Uterus (tissue), 4 donors: ENCODE data around the gene ATP2A2. TPM values are rescaled to one million over a fixed set of nuclear protein-coding genes. Genes with fewer than 3 reads are reported as not detected.
A peak's percentile ranks its signal among the peaks of the same experiment; 100 is the strongest.

Experiments
- DNase-seq, 2 donors: peaks; one replicate each; pipeline ENCODE4 v3.0.0-alpha.2; 2019 to 2020
- H3K27ac ChIP-seq, 2 donors: fragments of 200-600 bp; sonication (generic); 1 replicate in 1 of 2; 2 replicates in 1 of 2; pipeline ENCODE4 v1.5.1; 2016 to 2018
- H3K27me3 ChIP-seq, 2 donors: fragments of 200-600 bp; sonication (generic); one replicate each; pipeline ENCODE4 v1.5.1; 2018 to 2019; ENCODE audit warnings: control low read depth in 1 of 2
- H3K36me3 ChIP-seq, 2 donors: fragments of 200-600 bp; sonication (generic); one replicate each; pipeline ENCODE4 v1.5.1; 2019; ENCODE audit warnings: control low read depth in 1 of 2
- H3K4me1 ChIP-seq, 2 donors: fragments of 200-600 bp; sonication (generic); one replicate each; pipeline ENCODE4 v1.5.1; 2018 to 2019; ENCODE audit warnings: control low read depth in 1 of 2
- H3K4me3 ChIP-seq, 2 donors: fragments of 200-600 bp; sonication (generic); 1 replicate in 1 of 2; 2 replicates in 1 of 2; pipeline ENCODE4 v1.5.1; 2018 to 2019; ENCODE audit warnings: mild to moderate bottlenecking in 1 of 2
- H3K9me3 ChIP-seq, 2 donors: fragments of 200-600 bp; sonication (generic); one replicate each; pipeline ENCODE4 v1.5.1; 2019; ENCODE audit warnings: control low read depth in 1 of 2
- POLR2A ChIP-seq, 2 donors: fragments of 450-650 bp; IDR thresholded peaks; one replicate each; pipeline ENCODE4 v1.6.1; 2016; ENCODE audit warnings: antibody characterized with exemption in 2 of 2, mild to moderate bottlenecking in 1 of 2, moderate library complexity in 1 of 2
- intact Hi-C: fragments of 100-400 bp; cut with DNase I; formaldehyde crosslinking; loops from one replicate; pipeline ENCODE4 v1.15.1; 2023; ENCODE audit warnings: low total_unique reads
- total RNA-seq, 4 donors: library from RNA; depleted of rRNA in 3 of 4; stranded (reverse); fragments of >200 nt in 3 of 4; gene quantifications; one replicate each; pipeline versions ENCODE4 v1.1.0 to v1.2.4, GENCODE V29; 2014 to 2023
- TF ChIP-seq, protein P1 (sequence below), 4 experiments: fragments of 200-600 bp in 2 of 4; fragments of 450-650 bp in 2 of 4; sonication (generic) in 2 of 4; IDR thresholded peaks; one replicate each; pipeline ENCODE4 v1.5.1; 2016 to 2019; ENCODE audit warnings: antibody characterized with exemption in 4 of 4, mild to moderate bottlenecking in 2 of 4, moderate library complexity in 1 of 4
- donor health status: DM: yes; HTN: yes; CAD: no.

ATP2A2 gene
- total RNA-seq: 100 to 1,000 TPM in 2 of 4 donors, 10 to 100 TPM in 2; 61.5 to 173 (median 97.9) TPM

DNA sequence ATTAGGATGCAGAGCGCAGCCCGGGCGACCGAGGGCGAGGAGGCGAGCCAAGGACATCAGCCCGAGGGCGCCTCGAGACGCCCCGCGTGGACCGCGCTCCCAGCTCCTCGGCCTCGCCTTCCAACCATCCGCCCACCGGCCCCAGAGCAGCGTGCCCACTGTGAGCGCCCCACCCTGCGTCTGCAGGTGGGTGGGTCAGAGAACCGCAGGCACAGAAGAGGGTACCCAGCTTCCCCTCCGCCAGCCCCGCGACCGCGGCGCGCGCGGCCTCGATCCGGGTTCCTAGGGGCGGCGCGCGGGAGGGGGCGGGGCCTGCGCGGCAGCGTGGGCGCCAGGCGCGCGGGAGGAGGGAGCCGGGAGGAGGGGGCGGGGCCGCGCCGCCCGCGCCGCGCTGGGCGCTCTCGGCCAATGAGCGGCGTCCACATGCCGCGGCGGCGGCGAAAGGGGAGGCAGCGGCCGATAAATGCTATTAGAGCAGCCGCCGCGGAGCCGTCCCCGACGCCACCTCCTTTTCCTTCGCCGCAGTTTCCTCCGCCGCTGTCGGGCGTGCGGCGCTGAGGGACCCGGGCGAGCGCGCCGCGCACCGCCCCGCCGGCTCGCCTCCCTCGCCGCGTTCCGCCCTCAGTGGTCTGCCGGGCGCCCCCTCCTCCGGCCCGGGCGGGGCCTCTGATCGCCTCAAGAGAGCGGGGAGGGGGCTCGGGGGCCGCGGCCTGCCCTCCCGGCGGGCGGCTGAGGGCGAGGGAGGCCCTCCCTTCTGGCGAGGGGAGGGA, at the start of gene ATP2A2:
Gene ATP2A2 (plus strand): TSS at position 469 of the 770 bp plus-strand sequence. CDS start 543 bp downstream, outside the sequence.
- Histone ChIP-seq H3K4me1 (peaks cover 0 to 3% of the 10 kb centered on the region in 2 donors), H3K27me3 (no peaks in the 10 kb centered on the region), H3K4me3 (peak within 1 kb of the TSS; percentile 76 to 81), H3K36me3 (no peaks in the 10 kb centered on the region), H3K9me3 (no peaks in the 10 kb centered on the region), H3K27ac (peak within 1 kb of the TSS; percentile 92 to 97)
- intact Hi-C loops: no loop called here
- peak; percentile 85 to 90 for DNase-seq
- peak; percentile 90 to 96 for TF ChIP-seq POLR2A (IDR thresholded peaks at IDR 0.05)
- TF ChIP-seq, protein P1, sequence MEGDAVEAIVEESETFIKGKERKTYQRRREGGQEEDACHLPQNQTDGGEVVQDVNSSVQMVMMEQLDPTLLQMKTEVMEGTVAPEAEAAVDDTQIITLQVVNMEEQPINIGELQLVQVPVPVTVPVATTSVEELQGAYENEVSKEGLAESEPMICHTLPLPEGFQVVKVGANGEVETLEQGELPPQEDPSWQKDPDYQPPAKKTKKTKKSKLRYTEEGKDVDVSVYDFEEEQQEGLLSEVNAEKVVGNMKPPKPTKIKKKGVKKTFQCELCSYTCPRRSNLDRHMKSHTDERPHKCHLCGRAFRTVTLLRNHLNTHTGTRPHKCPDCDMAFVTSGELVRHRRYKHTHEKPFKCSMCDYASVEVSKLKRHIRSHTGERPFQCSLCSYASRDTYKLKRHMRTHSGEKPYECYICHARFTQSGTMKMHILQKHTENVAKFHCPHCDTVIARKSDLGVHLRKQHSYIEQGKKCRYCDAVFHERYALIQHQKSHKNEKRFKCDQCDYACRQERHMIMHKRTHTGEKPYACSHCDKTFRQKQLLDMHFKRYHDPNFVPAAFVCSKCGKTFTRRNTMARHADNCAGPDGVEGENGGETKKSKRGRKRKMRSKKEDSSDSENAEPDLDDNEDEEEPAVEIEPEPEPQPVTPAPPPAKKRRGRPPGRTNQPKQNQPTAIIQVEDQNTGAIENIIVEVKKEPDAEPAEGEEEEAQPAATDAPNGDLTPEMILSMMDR (IDR thresholded peaks at IDR 0.05): no peak

DNA sequence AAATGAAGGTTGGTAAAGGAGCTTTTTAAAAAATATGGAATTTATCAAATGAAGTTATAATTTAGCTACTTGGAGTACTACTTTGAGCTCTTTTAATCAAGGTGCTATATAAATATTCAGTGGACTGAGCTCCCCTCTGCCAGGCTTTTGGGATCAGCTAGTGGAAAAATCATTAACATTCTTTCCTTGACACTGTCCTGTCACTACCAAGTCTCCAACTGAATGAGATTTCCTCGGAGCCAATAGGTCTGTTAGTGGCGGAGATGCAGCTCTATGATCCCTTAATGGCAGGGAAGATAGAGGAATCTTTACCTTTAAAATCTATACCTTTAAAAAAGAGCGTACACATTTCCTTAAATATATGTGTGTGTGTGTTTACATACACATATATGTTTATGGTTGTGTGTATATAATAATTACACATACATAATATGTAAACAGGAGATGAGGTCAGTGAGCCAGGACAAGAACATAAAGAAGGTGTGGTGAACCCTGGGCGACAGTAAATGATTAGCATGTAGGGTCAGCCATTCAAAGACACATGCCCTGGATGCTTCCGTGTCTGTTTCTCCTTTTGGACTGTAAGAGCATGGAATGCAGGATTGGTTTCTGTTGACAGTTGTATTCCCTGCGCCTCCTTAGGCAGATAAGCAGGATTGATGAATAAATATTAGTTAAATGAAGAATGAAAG, 47.7 kb upstream of the ATP2A2 start:
- no peaks in the 10 kb centered on the region for H3K4me1 ChIP-seq
- H3K9me3 ChIP-seq: no peaks in the 10 kb centered on the region
- DNase-seq: no peak
- no peak overlapping the region for H3K4me3 ChIP-seq
- no peaks in the 10 kb centered on the region for H3K27me3 ChIP-seq
- intact Hi-C loops: loop anchor here (10.0 kb wide), 1 partner anchor 129 kb away; no protein-coding TSS in a partner anchor
- no peaks in the 10 kb centered on the region for H3K36me3 ChIP-seq
- no peak for TF ChIP-seq POLR2A (IDR thresholded peaks at IDR 0.05)
- TF ChIP-seq, protein P1 (IDR thresholded peaks at IDR 0.05): no peak
- no peak overlapping the region for H3K27ac ChIP-seq

DNA sequence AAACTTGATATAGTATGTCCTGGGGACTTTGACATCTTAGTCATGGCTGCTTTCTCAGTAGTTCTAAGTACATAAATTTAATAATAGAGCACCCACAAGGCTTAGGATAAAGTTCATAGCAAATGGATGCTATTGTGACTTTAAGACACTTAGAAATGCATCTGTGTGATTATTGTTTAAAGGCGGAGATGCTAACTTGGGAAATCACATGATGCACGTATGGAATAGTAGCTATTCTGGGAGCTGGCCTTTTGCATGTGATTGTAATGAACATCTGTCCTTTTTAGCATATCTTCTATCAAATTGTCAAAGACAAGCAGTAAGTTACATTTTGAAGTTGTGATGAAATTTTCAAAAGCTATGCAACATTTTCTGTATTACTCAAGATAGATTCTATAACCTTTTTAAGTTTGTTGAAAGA, 46.7 kb upstream of the ATP2A2 start:
- H3K36me3 ChIP-seq: no peaks in the 10 kb centered on the region
- intact Hi-C loops: loop anchor here (10.0 kb wide), 1 partner anchor 130 kb away; no protein-coding TSS in a partner anchor
- peak overlapping the region; percentile 10 to 30 for H3K27ac ChIP-seq

DNA sequence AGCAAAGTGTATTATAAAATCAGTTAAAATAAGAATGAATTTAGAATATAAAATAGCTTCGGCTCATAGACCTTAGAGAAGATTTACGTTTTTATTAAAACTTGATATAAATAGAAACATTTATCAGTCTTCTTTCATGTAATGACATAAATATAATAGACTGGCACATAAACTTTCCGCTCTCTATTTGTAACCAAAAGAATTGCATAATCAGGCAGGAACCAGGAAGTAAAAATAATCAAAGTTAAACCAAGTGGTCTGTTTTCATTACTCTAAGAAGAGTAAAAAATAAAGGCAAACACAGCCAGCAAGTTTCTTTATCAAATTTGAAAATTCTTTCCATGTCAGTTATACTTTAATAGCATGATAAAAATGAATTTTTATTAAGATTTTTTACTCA, 46.3 kb upstream of the ATP2A2 start:
- peak overlapping the region; percentile 10 to 30 for H3K27ac ChIP-seq
- H3K36me3 ChIP-seq: no peaks in the 10 kb centered on the region
- DNase-seq: no peak
- no peak for TF ChIP-seq POLR2A (IDR thresholded peaks at IDR 0.05)
- TF ChIP-seq, protein P1 (IDR thresholded peaks at IDR 0.05): no peak
- intact Hi-C loops: loop anchor here (10.0 kb wide), 1 partner anchor 130 kb away; no protein-coding TSS in a partner anchor
- no peaks in the 10 kb centered on the region for H3K9me3 ChIP-seq
- no peaks in the 10 kb centered on the region for H3K27me3 ChIP-seq
- no peak overlapping the region for H3K4me3 ChIP-seq
- H3K4me1 ChIP-seq: no peaks in the 10 kb centered on the region

More for the DNA sequence above, 46.7 kb upstream of the ATP2A2 start:
- no peaks in the 10 kb centered on the region for H3K9me3 ChIP-seq
- no peak overlapping the region for H3K4me3 ChIP-seq
- TF ChIP-seq, protein P1 (IDR thresholded peaks at IDR 0.05): no peak
- DNase-seq: no peak
- H3K4me1 ChIP-seq: no peaks in the 10 kb centered on the region
- H3K27me3 ChIP-seq: no peaks in the 10 kb centered on the region

DNA sequence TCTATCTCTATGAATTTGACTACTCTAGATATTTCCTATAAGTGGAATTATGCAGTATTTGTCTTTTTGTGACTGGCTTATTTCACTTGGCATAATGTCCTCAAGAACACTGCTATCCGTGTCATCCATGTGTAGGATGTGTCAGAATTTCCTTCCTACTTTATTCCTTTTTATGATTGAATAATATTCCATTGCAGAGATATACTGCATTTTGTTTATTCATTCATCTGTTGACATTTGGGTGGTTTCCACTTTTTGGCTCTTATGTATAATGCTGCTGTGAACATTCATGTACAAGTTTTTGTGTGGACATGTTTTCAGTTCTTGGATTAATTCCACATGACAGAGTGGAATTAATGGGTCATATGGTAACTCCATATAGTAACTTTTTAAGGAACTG, 45.7 kb upstream of the ATP2A2 start:
- H3K9me3 ChIP-seq: no peaks in the 10 kb centered on the region
- H3K4me1 ChIP-seq: no peaks in the 10 kb centered on the region
- no peak for DNase-seq
- TF ChIP-seq, protein P1 (IDR thresholded peaks at IDR 0.05): no peak
- TF ChIP-seq POLR2A (IDR thresholded peaks at IDR 0.05): no peak
- intact Hi-C loops: loop anchor here (10.0 kb wide), 1 partner anchor 131 kb away; no protein-coding TSS in a partner anchor
- no peaks in the 10 kb centered on the region for H3K27me3 ChIP-seq
- peak overlapping the region in 1 of 2 donors; percentile 10 for H3K27ac ChIP-seq
- no peak overlapping the region for H3K4me3 ChIP-seq
- no peaks in the 10 kb centered on the region for H3K36me3 ChIP-seq
